Stimulated activated memory B cell treated with anti-CD40 and anti-IgM and Interleukin-4, amounts not matched to agents 10 μg/mL and 1 μg/mL and 100 μg/mL, for 72 hours (primary cell): ENCODE data around the gene SLC23A1.
A peak's percentile ranks its signal among the peaks of the same experiment; 100 is the strongest.

Experiments used
- ATAC-seq: fragments of 150-1000 bp; cut with Tn5 transposase; 2 replicates; pipeline ENCODE4 v1.10.0; 2021
- H3K27ac Mint-ChIP-seq: one replicate; pipeline ENCODE4 v1.8.0; 2022; ENCODE audit warnings: mild to moderate bottlenecking, mixed read lengths
- H3K27me3 Mint-ChIP-seq: one replicate; pipeline ENCODE4 v1.8.0; 2022; ENCODE audit warnings: mixed read lengths
- H3K36me3 Mint-ChIP-seq: one replicate; pipeline ENCODE4 v1.8.0; 2022; ENCODE audit warnings: mixed read lengths
- H3K4me1 Mint-ChIP-seq: one replicate; pipeline ENCODE4 v1.8.0; 2022; ENCODE audit warnings: mixed read lengths
- H3K4me3 Mint-ChIP-seq: one replicate; pipeline ENCODE4 v1.8.0; 2022; ENCODE audit warnings: mild to moderate bottlenecking, moderate library complexity, mixed read lengths
- H3K9me3 Mint-ChIP-seq: one replicate; pipeline ENCODE4 v1.8.0; 2022; ENCODE audit warnings: mixed read lengths

SLC23A1 gene

GRCh38 chr5:139396691-139397090 lies 13.6 kb upstream of the SLC23A1 start:
- ATAC-seq = no peak
- H3K9me3 Mint-ChIP-seq = no peaks in the 10 kb centered on the region
- peaks cover 7% of the 10 kb centered on the region for H3K36me3 Mint-ChIP-seq
- H3K27ac Mint-ChIP-seq = no peak overlapping the region
- peaks cover 44% of the 10 kb centered on the region for H3K4me1 Mint-ChIP-seq
- H3K27me3 Mint-ChIP-seq = no peaks in the 10 kb centered on the region
- H3K4me3 Mint-ChIP-seq = no peak overlapping the region

GRCh38 chr5:139395844-139396640 lies 12.9 kb upstream of the SLC23A1 start:
- no peaks in the 10 kb centered on the region for H3K9me3 Mint-ChIP-seq
- peaks cover 7% of the 10 kb centered on the region for H3K36me3 Mint-ChIP-seq
- H3K27me3 Mint-ChIP-seq = no peaks in the 10 kb centered on the region
- no peak for ATAC-seq
- peaks cover 51% of the 10 kb centered on the region for H3K4me1 Mint-ChIP-seq
- H3K4me3 Mint-ChIP-seq = no peak overlapping the region
- H3K27ac Mint-ChIP-seq = no peak overlapping the region

GRCh38 chr5:139394654-139395566 lies 11.8 kb upstream of the SLC23A1 start, which contains the start of gene PROB1:
PROB1 (minus strand) TSS chr5:139395104; CDS start chr5:139395081, 23 bp downstream.
- H3K4me1 Mint-ChIP-seq = peaks cover 61% of the 10 kb centered on the region
- no peak for ATAC-seq
- peak within 1 kb of the TSS; percentile 98 for H3K27ac Mint-ChIP-seq

GRCh38 chr5:139394123-139394653 lies 11.1 kb upstream of the SLC23A1 start:
- Mint-ChIP-seq H3K27ac (peak overlapping the region; percentile 98), H3K4me3 (peak overlapping the region; percentile 96), H3K27me3 (no peaks in the 10 kb centered on the region), H3K4me1 (peaks cover 61% of the 10 kb centered on the region), H3K9me3 (no peaks in the 10 kb centered on the region), H3K36me3 (peaks cover under 1% of the 10 kb centered on the region)
- no peak for ATAC-seq

More at GRCh38 chr5:139394654-139395566, 11.8 kb upstream of the SLC23A1 start, which contains the start of gene PROB1:
- Mint-ChIP-seq H3K4me3 (peak within 1 kb of the TSS; percentile 96), H3K27me3 (no peaks in the 10 kb centered on the region), H3K9me3 (no peaks in the 10 kb centered on the region), H3K36me3 (peaks cover 7% of the 10 kb centered on the region)

GRCh38 chr5:139393497-139394122 lies 10.5 kb upstream of the SLC23A1 start:
- ATAC-seq = no peak
- Mint-ChIP-seq H3K36me3 (no peaks in the 10 kb centered on the region), H3K4me1 (peaks cover 64% of the 10 kb centered on the region), H3K27me3 (no peaks in the 10 kb centered on the region), H3K9me3 (no peaks in the 10 kb centered on the region), H3K4me3 (peak overlapping the region; percentile 96), H3K27ac (peak overlapping the region; percentile 98)

GRCh38 chr5:139392678-139393496 lies 9.8 kb upstream of the SLC23A1 start:
- H3K4me3 Mint-ChIP-seq = peak overlapping the region; percentile 96
- H3K27me3 Mint-ChIP-seq = no peaks in the 10 kb centered on the region
- H3K4me1 Mint-ChIP-seq = peaks cover 71% of the 10 kb centered on the region

GRCh38 chr5:139392324-139392677 lies 9.2 kb upstream of the SLC23A1 start:
- no peak for ATAC-seq
- peaks cover 77% of the 10 kb centered on the region for H3K4me1 Mint-ChIP-seq
- no peaks in the 10 kb centered on the region for H3K9me3 Mint-ChIP-seq
- H3K27me3 Mint-ChIP-seq = no peaks in the 10 kb centered on the region
- H3K36me3 Mint-ChIP-seq = no peaks in the 10 kb centered on the region
- peak overlapping the region; percentile 97 for H3K4me3 Mint-ChIP-seq
- H3K27ac Mint-ChIP-seq = peak overlapping the region; percentile 98

More at GRCh38 chr5:139392678-139393496, 9.8 kb upstream of the SLC23A1 start:
- Mint-ChIP-seq H3K27ac (peak overlapping the region; percentile 98), H3K36me3 (no peaks in the 10 kb centered on the region), H3K9me3 (no peaks in the 10 kb centered on the region)
- ATAC-seq = peak; percentile 74

GRCh38 chr5:139391570-139392323 lies 8.7 kb upstream of the SLC23A1 start:
- peak overlapping the region; percentile 97 for H3K4me3 Mint-ChIP-seq
- H3K27ac Mint-ChIP-seq = peak overlapping the region; percentile 98
- H3K9me3 Mint-ChIP-seq = no peaks in the 10 kb centered on the region
- H3K36me3 Mint-ChIP-seq = no peaks in the 10 kb centered on the region
- peak; percentile 1 for ATAC-seq
- peaks cover 83% of the 10 kb centered on the region for H3K4me1 Mint-ChIP-seq
- no peaks in the 10 kb centered on the region for H3K27me3 Mint-ChIP-seq

GRCh38 chr5:139390639-139391569 lies 7.8 kb upstream of the SLC23A1 start:
- Mint-ChIP-seq H3K4me3 (peak overlapping the region; percentile 97), H3K4me1 (peaks cover 84% of the 10 kb centered on the region), H3K27me3 (no peaks in the 10 kb centered on the region), H3K27ac (peak overlapping the region; percentile 98), H3K36me3 (no peaks in the 10 kb centered on the region), H3K9me3 (no peaks in the 10 kb centered on the region)
- ATAC-seq = no peak

GRCh38 chr5:139389701-139390638 lies 6.9 kb upstream of the SLC23A1 start, which contains the start of gene MZB1:
MZB1 (minus strand) TSS chr5:139389913; CDS start chr5:139389856, 57 bp downstream.
- peak within 1 kb of the TSS; percentile 98 for H3K27ac Mint-ChIP-seq
- peaks cover 84% of the 10 kb centered on the region for H3K4me1 Mint-ChIP-seq
- H3K9me3 Mint-ChIP-seq = no peaks in the 10 kb centered on the region
- peak; percentile 84 for ATAC-seq
- no peaks in the 10 kb centered on the region for H3K27me3 Mint-ChIP-seq
- peak within 1 kb of the TSS; percentile 89 for H3K4me3 Mint-ChIP-seq
- no peaks in the 10 kb centered on the region for H3K36me3 Mint-ChIP-seq

- Mint-ChIP-seq H3K27ac (peak overlapping the region; percentile 98), H3K4me3 (peak overlapping the region; percentile 89), H3K36me3 (no peaks in the 10 kb centered on the region), H3K4me1 (peaks cover 96% of the 10 kb centered on the region), H3K9me3 (no peaks in the 10 kb centered on the region), H3K27me3 (no peaks in the 10 kb centered on the region)
- peak; percentile 9 for ATAC-seq
These were observed 5.2 kb upstream of the SLC23A1 start for GRCh38 chr5:139388198-139388821.
